Mucosa of descending colon (tissue), 3 donors: ENCODE results near the gene SH2D1B. TPM values are rescaled to one million over a fixed set of nuclear protein-coding genes. Genes with fewer than 3 reads are reported as not detected.
"Not testable (repeated sequence)": the region's sequence is repeated elsewhere in the genome, so short reads cannot be mapped to it uniquely, and the experiment has no call there.

Source experiments
- ATAC-seq: fragments of 200-7000 bp; cut with Tn5 transposase; one replicate; pipeline ENCODE4 v1.9.1; 2020; ENCODE audit warnings: mild to moderate bottlenecking, moderate library complexity
- DNase-seq, 3 donors: peaks; one replicate each; pipeline ENCODE4 v3.0.0-alpha.2; 2020
- H3K36me3 ChIP-seq: fragments of 200-600 bp; one replicate; pipeline ENCODE4 v1.8.0; 2021; ENCODE audit warnings: low read depth, mild to moderate bottlenecking
- H3K4me1 ChIP-seq: fragments of 200-600 bp; one replicate; pipeline ENCODE4 v1.8.0; 2021; ENCODE audit warnings: low read depth, mild to moderate bottlenecking
- H3K4me3 ChIP-seq: fragments of 200-600 bp; one replicate; pipeline ENCODE4 v1.8.0; 2021; ENCODE audit warnings: mild to moderate bottlenecking
- H3K9me3 ChIP-seq: fragments of 200-600 bp; one replicate; pipeline ENCODE4 v1.8.0; 2021; ENCODE audit warnings: mild to moderate bottlenecking
- CTCF ChIP-seq: fragments of 200-600 bp; IDR thresholded peaks from one replicate; pipeline ENCODE4 v1.8.0; 2022; ENCODE audit warnings: antibody characterized with exemption, mild to moderate bottlenecking
- intact Hi-C, 2 donors: fragments of 100-400 bp; cut with DNase I in 1 of 2; cut with micrococcal nuclease in 1 of 2; formaldehyde crosslinking; loops; one replicate each; pipeline versions ENCODE4 v1.11.0 to v1.11.1; 2022; cut with DNase I, micrococcal nuclease
- total RNA-seq, 3 donors: library from RNA; stranded (reverse); fragmentation: NEBNext Ultra II Directional in 2 of 3; extraction: Animal tissue kit (Norgen Biotek cat#: 25700) in 2 of 3; gene quantifications; one replicate each; pipeline versions ENCODE4 v1.2.1 to v1.2.4, GENCODE V29; 2021 to 2023
- donor health status: DM: no; HTN: no; CAD: no; lungs with moderate emphysema.
- donor health status: DM: no; HTN: no; CAD: no.
- donor health status: DM: no; HTN: yes; CAD: no.

Gene SH2D1B
- total RNA-seq, 3 donors from 2014 or later: 0.93 to 1.3 (median 1.0) TPM

GRCh38 chr1:162357681-162358266 is 54.2 kb downstream of the SH2D1B start:
- ATAC-seq (peak; percentile 66), DNase-seq (peak in 1 of 3 donors; percentile 63)
- no peaks in the 10 kb centered on the region for H3K36me3 ChIP-seq
- peak; percentile 14 for TF ChIP-seq CTCF
- no peak overlapping the region for H3K4me3 ChIP-seq
- peaks cover 6% of the 10 kb centered on the region for H3K4me1 ChIP-seq
- intact Hi-C loops: loop anchor here in 1 of 2 donors (5.0 kb wide), 1 partner anchor 35 kb away; no protein-coding TSS in a partner anchor
- no peaks in the 10 kb centered on the region for H3K9me3 ChIP-seq

- TF ChIP-seq CTCF: no peak
- intact Hi-C loops: no loop called here
- no peaks in the 10 kb centered on the region for H3K36me3 ChIP-seq
- peaks cover 9% of the 10 kb centered on the region for H3K4me1 ChIP-seq
- no peaks in the 10 kb centered on the region for H3K9me3 ChIP-seq
- DNase-seq (no peak), ATAC-seq (no peak)
- H3K4me3 ChIP-seq: no peak overlapping the region
Measured at GRCh38 chr1:162353702-162354101, 58.2 kb downstream of the SH2D1B start.

- ATAC-seq: no peak
- peaks cover 9% of the 10 kb centered on the region for H3K4me1 ChIP-seq
Measured at GRCh38 chr1:162353078-162353477, 58.9 kb downstream of the SH2D1B start.

GRCh38 chr1:162351874-162352273 is 60.1 kb downstream of the SH2D1B start:
- ATAC-seq, intact Hi-C loops, H3K4me1 ChIP-seq, H3K9me3 ChIP-seq, H3K4me3 ChIP-seq, DNase-seq, H3K36me3 ChIP-seq: not testable (repeated sequence)

More at GRCh38 chr1:162353078-162353477, 58.9 kb downstream of the SH2D1B start:
- TF ChIP-seq CTCF: no peak
- H3K36me3 ChIP-seq: no peaks in the 10 kb centered on the region
- DNase-seq: no peak
- no peak overlapping the region for H3K4me3 ChIP-seq
- no peaks in the 10 kb centered on the region for H3K9me3 ChIP-seq
- intact Hi-C loops: no loop called here

- DNase-seq: no peak
- Histone ChIP-seq H3K36me3 (no peaks in the 10 kb centered on the region), H3K9me3 (no peaks in the 10 kb centered on the region), H3K4me3 (no peak overlapping the region), H3K4me1 (peaks cover 9% of the 10 kb centered on the region)
- no peak for ATAC-seq
- no peak for TF ChIP-seq CTCF
- intact Hi-C loops: no loop called here
Measured at GRCh38 chr1:162351246-162351842, 60.6 kb downstream of the SH2D1B start.

GRCh38 chr1:162349635-162350330 is 62.2 kb downstream of the SH2D1B start:
- H3K4me1 ChIP-seq: peaks cover 9% of the 10 kb centered on the region
- H3K9me3 ChIP-seq: no peaks in the 10 kb centered on the region
- H3K36me3 ChIP-seq: no peaks in the 10 kb centered on the region
- intact Hi-C loops: no loop called here
- TF ChIP-seq CTCF: no peak
- H3K4me3 ChIP-seq: no peak overlapping the region
- DNase-seq (peak in 2 of 3 donors; percentile 31 to 42), ATAC-seq (peak; percentile 89)
